B cell (primary cell): ENCODE measurements around the gene CAPS.

Experiments used
- CTCF ChIP-seq: fragments of 200-600 bp; IDR thresholded peaks from one replicate; pipeline ENCODE4 v1.8.0; 2022; ENCODE audit warnings: antibody characterized with exemption, mild to moderate bottlenecking
- EZH2 ChIP-seq: IDR thresholded peaks from 2 replicates; pipeline ENCODE4 v1.6.1; 2012; ENCODE audit warnings: borderline replicate concordance, low read depth, mild to moderate bottlenecking, moderate library complexity, low read length; ENCODE audit not compliant: insufficient read depth, poor library complexity, severe bottlenecking

- TF ChIP-seq CTCF (no peak), EZH2 (no peak)
Measured at GRCh38 chr19:5921516-5922160, 7.6 kb downstream of the CAPS start.
